Measurements from ENCODE around the gene LRCOL1.

GRCh38 chr12:132657004-132657727 is 46.8 kb upstream of the LRCOL1 start:
- TF ChIP-seq CTCF (IDR thresholded peaks at IDR 0.05) (peak in 3 of 4 donors; percentile 18 to 36 (median 18)), POLR2A (IDR thresholded peaks at IDR 0.05) (no peak)
